HG03439 (cell line): ENCODE measurements around the gene ARSH.
"Not testable (repeated sequence)": the region's sequence is repeated elsewhere in the genome, so short reads cannot be mapped to it uniquely, and the experiment has no call there.

Source experiments
- ATAC-seq: cut with Tn5 transposase; IDR thresholded peaks from one replicate; pipeline ENCODE4 v1.9.1; 2021; ENCODE audit warnings: mild to moderate bottlenecking, moderate library complexity; ENCODE audit not compliant: unreplicated experiment

Gene ARSH

GRCh38 chrX:3037218-3037617 is 30.9 kb downstream of the ARSH start:
- ATAC-seq: no peak

GRCh38 chrX:3044196-3044595 is 37.9 kb downstream of the ARSH start:
- no peak for ATAC-seq

- no peak for ATAC-seq
These were observed 38.3 kb downstream of the ARSH start for GRCh38 chrX:3044671-3045070.

GRCh38 chrX:3046253-3047240 is 40.2 kb downstream of the ARSH start:
- no peak for ATAC-seq

- not testable (repeated sequence) for ATAC-seq
These were observed 44.3 kb downstream of the ARSH start for GRCh38 chrX:3050523-3051175.

GRCh38 chrX:3052860-3053259 is 46.5 kb downstream of the ARSH start:
- ATAC-seq: no peak

GRCh38 chrX:3066555-3066954 is 60.2 kb downstream of the ARSH start:
- ATAC-seq: no peak

GRCh38 chrX:3075959-3076358 is 69.6 kb downstream of the ARSH start:
- ATAC-seq: no peak

GRCh38 chrX:3076416-3076991 is 70.2 kb downstream of the ARSH start:
- no peak for ATAC-seq
